ENCODE measurements around the gene ELSPBP1.
"Not testable (repeated sequence)": the region's sequence is repeated elsewhere in the genome, so short reads cannot be mapped to it uniquely, and the experiment has no call there.

Gene ELSPBP1

GRCh38 chr19:47994209-47994802 is at the start of gene ELSPBP1:
Gene ELSPBP1, plus strand, starts transcription at chr19:47994632. Its CDS starts 14,036 bp downstream, at chr19:48008668.
- no peak for DNase-seq

- DNase-seq, result not testable (repeated sequence)
These were observed 44.4 kb upstream of the ELSPBP1 start for GRCh38 chr19:47949852-47950521.

- not testable (repeated sequence) for DNase-seq
These were observed 42.3 kb upstream of the ELSPBP1 start for GRCh38 chr19:47952132-47952531.

GRCh38 chr19:47955936-47956335 is 38.5 kb upstream of the ELSPBP1 start:
- DNase-seq, result not testable (repeated sequence)

- DNase-seq, result no peak
These were observed 20.9 kb upstream of the ELSPBP1 start for GRCh38 chr19:47973529-47973928.

GRCh38 chr19:47991191-47991808 is 3.1 kb upstream of the ELSPBP1 start:
- DNase-seq, result no peak

GRCh38 chr19:47992070-47992469 is 2.4 kb upstream of the ELSPBP1 start, which contains the start of gene BSPH1:
Gene BSPH1, minus strand, starts transcription at chr19:47992170. Its CDS starts 89 bp downstream, at chr19:47992081.
- no peak for DNase-seq

- no peak for DNase-seq
These were observed 1.8 kb downstream of the ELSPBP1 start for GRCh38 chr19:47996230-47996727.

- no peak for DNase-seq
These were observed 4.4 kb downstream of the ELSPBP1 start for GRCh38 chr19:47998800-47999199.

- DNase-seq, result no peak
These were observed 6.4 kb downstream of the ELSPBP1 start for GRCh38 chr19:48000846-48001245.

GRCh38 chr19:48004236-48004635 is 9.8 kb downstream of the ELSPBP1 start:
- DNase-seq, result no peak

- peak in 1 of 2 experiments; percentile 2 for DNase-seq
These were observed 12.3 kb downstream of the ELSPBP1 start for GRCh38 chr19:48006762-48007161.

GRCh38 chr19:48010932-48011758 is 16.7 kb downstream of the ELSPBP1 start:
- DNase-seq, result no peak

- DNase-seq, result no peak
These were observed 26.3 kb downstream of the ELSPBP1 start for GRCh38 chr19:48020686-48021085.

- DNase-seq, result no peak
These were observed 28.6 kb downstream of the ELSPBP1 start for GRCh38 chr19:48023011-48023410.

- no peak for DNase-seq
These were observed 29.1 kb downstream of the ELSPBP1 start for GRCh38 chr19:48023518-48023917.

- no peak for DNase-seq
These were observed 31.0 kb downstream of the ELSPBP1 start for GRCh38 chr19:48025480-48025879.

GRCh38 chr19:48029431-48029830 is 35.0 kb downstream of the ELSPBP1 start:
- DNase-seq, result no peak

- DNase-seq, result no peak
These were observed 35.6 kb downstream of the ELSPBP1 start for GRCh38 chr19:48030073-48030472.

GRCh38 chr19:48033604-48034003 is 39.2 kb downstream of the ELSPBP1 start:
- DNase-seq, result no peak

GRCh38 chr19:48036765-48037164 is 42.3 kb downstream of the ELSPBP1 start:
- no peak for DNase-seq

GRCh38 chr19:48041877-48042580 is 47.6 kb downstream of the ELSPBP1 start:
- DNase-seq, result no peak

All from Kasumi-1 (cell line).